NCI-H774 (cell line): Measurements from ENCODE around the gene ZFHX3.

Source experiments
- DNase-seq: peaks from one replicate; lab custom pipeline; 2025; lab: John Stamatoyannopoulos, UW

The ZFHX3 gene

GRCh38 chr16:72743011-72743761 lies 304.7 kb downstream of the ZFHX3 start:
- no peak for DNase-seq

- DNase-seq: no peak
Measured at GRCh38 chr16:72740347-72740746, 307.6 kb downstream of the ZFHX3 start.

- no peak for DNase-seq
Measured at GRCh38 chr16:72739577-72739976, 308.4 kb downstream of the ZFHX3 start.

- no peak for DNase-seq
Measured at GRCh38 chr16:72736074-72736473, 311.9 kb downstream of the ZFHX3 start.
